K562 (cell line): ENCODE measurements around the gene RCC1. TPM values are rescaled to one million over a fixed set of nuclear protein-coding genes. Genes with fewer than 3 reads are reported as not detected.

Source experiments
- FOXA3 ChIP-seq, 2 experiments: fragments of 450-650 bp in 1 of 2; sonication (generic) in 1 of 2; formaldehyde crosslinking; IDR thresholded peaks in 1 of 2; conservative IDR thresholded peaks in 1 of 2; 2 replicates each; pipeline versions ENCODE4 v1.4.0 to v1.8.0; 2020 to 2022; ENCODE audit warnings: mild to moderate bottlenecking in 2 of 2, missing genetic modification reagents in 1 of 2
- IRF9 ChIP-seq: fragments of 450-650 bp; IDR thresholded peaks from 2 replicates; pipeline ENCODE4 v1.6.1; 2016; ENCODE audit warnings: missing biosample characterization, missing genetic modification characterization
- JUN ChIP-seq, 2 experiments: sonication (generic) in 1 of 2; formaldehyde crosslinking in 1 of 2; IDR thresholded peaks; 2 replicates each; pipeline versions ENCODE4 v1.6.1 to v1.8.0; 2012 to 2022; ENCODE audit warnings: borderline replicate concordance in 2 of 2, mild to moderate bottlenecking in 2 of 2, improper control_type of control experiment in 1 of 2, low read depth in 1 of 2, low read length in 1 of 2, missing genetic modification reagents in 1 of 2
- KDM1A ChIP-seq, 2 experiments: fragments of 450-650 bp; IDR thresholded peaks; 2 replicates each; pipeline ENCODE4 v1.6.1; 2016; ENCODE audit warnings: mild to moderate bottlenecking in 2 of 2
- MYBL2 ChIP-seq, 2 experiments: fragments of 450-650 bp in 1 of 2; sonication (generic) in 1 of 2; formaldehyde crosslinking in 1 of 2; IDR thresholded peaks; 2 replicates each; pipeline versions ENCODE4 v1.6.1 to v1.8.1; 2017 to 2022; ENCODE audit warnings: borderline replicate concordance in 1 of 2, inconsistent platforms in 1 of 2, low read depth in 1 of 2, mild to moderate bottlenecking in 1 of 2, missing genetic modification reagents in 1 of 2, moderate library complexity in 1 of 2
- MYC ChIP-seq, 2 experiments: fragments of 250-450 bp in 1 of 2; sonication (Bioruptor Pico) in 1 of 2; IDR thresholded peaks; 2 replicates each; pipeline versions ENCODE4 v1.5.1 to v1.6.1; 2012 to 2021; ENCODE audit warnings: low read depth in 2 of 2, borderline replicate concordance in 1 of 2, improper control_type of control experiment in 1 of 2, low read length in 1 of 2, mild to moderate bottlenecking in 1 of 2, moderate library complexity in 1 of 2
- PRDM10 ChIP-seq: fragments of 450-650 bp; IDR thresholded peaks from 2 replicates; pipeline ENCODE4 v1.6.1; 2018; ENCODE audit not compliant: partially characterized antibody
- RREB1 ChIP-seq: fragments of 250-450 bp; sonication (Bioruptor Pico); IDR thresholded peaks from 2 replicates; pipeline ENCODE4 v1.4.0; 2020
- UBTF ChIP-seq, 2 experiments: IDR thresholded peaks; 2 replicates each; pipeline ENCODE4 v1.6.1; 2012; ENCODE audit warnings: improper control_type of control experiment in 2 of 2, low read depth in 2 of 2, low read length in 2 of 2, borderline replicate concordance in 1 of 2
- ZNF133 ChIP-seq: fragments of 250-450 bp; sonication (Bioruptor Pico); IDR thresholded peaks from 2 replicates; pipeline ENCODE4 v1.4.0; 2020; ENCODE audit warnings: mild to moderate bottlenecking
- ZNF263 ChIP-seq: sonication (generic); formaldehyde crosslinking; IDR thresholded peaks from 2 replicates; pipeline ENCODE4 v1.8.0; 2022; ENCODE audit warnings: mild to moderate bottlenecking, missing genetic modification reagents, borderline replicate concordance
- ZNF707 ChIP-seq: fragments of 250-450 bp; sonication (Bioruptor Pico); conservative IDR thresholded peaks from 2 replicates; pipeline ENCODE4 v1.8.0; 2022; ENCODE audit warnings: inconsistent platforms, mild to moderate bottlenecking, moderate library complexity
- polyA plus RNA-seq, 8 experiments: library from polyadenylated mRNA; depleted of rRNA in 4 of 8; stranded (reverse) in 5 of 8; unstranded in 3 of 8; fragments of >200 nt; fragmentation: Nextera tagmentation in 2 of 8; fragmentation: Illumina TruSeq in 1 of 8; extraction: Ambion mirVana in 2 of 8; extraction: Trizol in 1 of 8; gene quantifications; 2 replicates each; pipeline versions ENCODE4 v1.2.1 to v1.2.3, GENCODE V29; 2011 to 2014; ENCODE audit warnings: inconsistent platforms in 1 of 8, missing spikeins in 1 of 8
- total RNA-seq, 7 experiments: library from RNA; depleted of rRNA in 6 of 7; stranded (reverse); fragments of >200 nt in 6 of 7; fragmentation: Illumina TruSeq in 2 of 7; extraction: Trizol in 2 of 7; gene quantifications; 2 replicates each; pipeline versions ENCODE4 v1.2.1 to v1.2.3, GENCODE V29; 2011 to 2021; ENCODE audit warnings: low replicate concordance in 1 of 7

Gene RCC1
- total and polyA plus RNA-seq, 9 of the 15 experiments (the other 6 are each of a cell fraction or from before 2014, with no cell fraction given): 16.4 to 202 (median 107) TPM

DNA sequence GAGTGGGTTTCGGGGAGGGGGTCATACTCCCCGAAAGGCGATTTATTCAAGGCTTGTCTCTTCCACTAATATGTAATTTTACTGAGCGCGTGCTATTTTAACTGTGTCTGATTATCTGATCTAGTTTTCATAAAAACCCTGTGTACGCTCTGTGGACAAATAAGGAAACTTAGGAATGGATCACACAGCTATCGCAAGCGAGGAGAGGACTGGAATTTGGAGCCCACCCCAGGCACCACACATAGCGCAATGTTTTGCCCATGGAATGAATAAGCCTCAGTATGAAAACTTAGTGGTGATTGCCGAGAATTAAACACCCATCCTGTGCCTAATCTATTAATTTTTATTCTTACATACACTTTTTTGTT lies 76.4 kb downstream of the RCC1 start (continued):
- no peak for TF ChIP-seq MYBL2 (IDR thresholded peaks at IDR 0.05; ENCODE audit: low read depth)
- no peak for TF ChIP-seq MYBL2 (CRISPR knock-in tag; IDR thresholded peaks at IDR 0.05; ENCODE audit: borderline replicate concordance)
- no peak for TF ChIP-seq JUN (IDR thresholded peaks at IDR 0.05; ENCODE audit: borderline replicate concordance, low read depth, low read length)
- no peak for TF ChIP-seq JUN (CRISPR knock-in tag; IDR thresholded peaks at IDR 0.05; ENCODE audit: borderline replicate concordance)
- TF ChIP-seq RREB1 (CRISPR knock-in tag): no peak
- no peak for TF ChIP-seq IRF9 (tag)
- TF ChIP-seq KDM1A (IDR thresholded peaks at IDR 0.05): peak in 1 of 2 experiments; percentile 13; a peak in 1 of 4 replicates
- TF ChIP-seq FOXA3 (CRISPR knock-in tag; conservative IDR thresholded peaks at IDR 0.05 in 1 of 2, IDR thresholded peaks at IDR 0.05 in 1 of 2): no peak; a peak in 1 of 4 replicates
- no peak for TF ChIP-seq ZNF707
- TF ChIP-seq MYC (IDR thresholded peaks at IDR 0.05; ENCODE audit: low read depth, low read length): no peak
- TF ChIP-seq MYC (CRISPR knock-in tag; IDR thresholded peaks at IDR 0.05; ENCODE audit: borderline replicate concordance, low read depth): no peak
- no peak for TF ChIP-seq ZNF133 (CRISPR knock-in tag)
- no peak for TF ChIP-seq UBTF (IDR thresholded peaks at IDR 0.05; ENCODE audit: borderline replicate concordance in 1 of 2, low read depth in 2 of 2, low read length in 2 of 2)
- TF ChIP-seq PRDM10: no peak
- 0 out of 2 replicates have a peak, but pooled peaks have one; percentile 7 for TF ChIP-seq ZNF263
